IPS-18a (cell line): ENCODE data around the gene PKD1.
"Not testable (repeated sequence)": the region's sequence is repeated elsewhere in the genome, so short reads cannot be mapped to it uniquely, and the experiment has no call there.

Experiments
- H3K27ac ChIP-seq: one replicate; pipeline ENCODE4 v1.5.1; 2013; ENCODE audit warnings: low read length
- H3K27me3 ChIP-seq: one replicate; pipeline ENCODE4 v1.6.1; 2013; ENCODE audit warnings: mild to moderate bottlenecking, low read length; ENCODE audit not compliant: control insufficient read depth, insufficient read depth
- H3K36me3 ChIP-seq: one replicate; pipeline ENCODE4 v1.6.1; 2013; ENCODE audit warnings: low read depth, low read length; ENCODE audit not compliant: control insufficient read depth
- H3K4me1 ChIP-seq: one replicate; pipeline ENCODE4 v1.6.1; 2013; ENCODE audit warnings: low read depth, low read length; ENCODE audit not compliant: control insufficient read depth
- H3K4me3 ChIP-seq: one replicate; pipeline ENCODE4 v1.5.1; 2013; ENCODE audit warnings: low read length
- H3K9ac ChIP-seq: one replicate; pipeline ENCODE4 v1.6.1; 2013; ENCODE audit warnings: mild to moderate bottlenecking, low read length, moderate library complexity
- H3K9me3 ChIP-seq: one replicate; pipeline ENCODE4 v1.6.1; 2013; ENCODE audit warnings: low read depth, low read length; ENCODE audit not compliant: control insufficient read depth

Gene PKD1

GRCh38 chr16:2116428-2116827 is 19.3 kb downstream of the PKD1 start:
- H3K36me3 ChIP-seq, H3K9ac ChIP-seq, H3K4me1 ChIP-seq, H3K27ac ChIP-seq, H3K9me3 ChIP-seq, H3K4me3 ChIP-seq, H3K27me3 ChIP-seq: not testable (repeated sequence)

GRCh38 chr16:2115591-2115973 is 20.1 kb downstream of the PKD1 start:
- H3K4me1 ChIP-seq = no peaks in the 10 kb centered on the region
- H3K27ac ChIP-seq = no peak overlapping the region
- no peak overlapping the region for H3K4me3 ChIP-seq
- no peaks in the 10 kb centered on the region for H3K9me3 ChIP-seq
- no peaks in the 10 kb centered on the region for H3K27me3 ChIP-seq
- H3K9ac ChIP-seq = no peak overlapping the region
- H3K36me3 ChIP-seq = no peaks in the 10 kb centered on the region

GRCh38 chr16:2114885-2115590 is 20.7 kb downstream of the PKD1 start:
- not testable (repeated sequence) for H3K36me3 ChIP-seq, H3K4me3 ChIP-seq, H3K9ac ChIP-seq, H3K27me3 ChIP-seq, H3K27ac ChIP-seq, H3K4me1 ChIP-seq, H3K9me3 ChIP-seq

GRCh38 chr16:2114225-2114624 is 21.5 kb downstream of the PKD1 start:
- H3K4me3 ChIP-seq, H3K27ac ChIP-seq, H3K9ac ChIP-seq, H3K9me3 ChIP-seq, H3K27me3 ChIP-seq, H3K36me3 ChIP-seq, H3K4me1 ChIP-seq: not testable (repeated sequence)

GRCh38 chr16:2112539-2113106 is 23.1 kb downstream of the PKD1 start:
- not testable (repeated sequence) for H3K27ac ChIP-seq, H3K36me3 ChIP-seq, H3K9me3 ChIP-seq, H3K9ac ChIP-seq, H3K4me1 ChIP-seq, H3K27me3 ChIP-seq, H3K4me3 ChIP-seq

GRCh38 chr16:2111412-2112335 is 24.0 kb downstream of the PKD1 start:
- H3K27me3 ChIP-seq, H3K36me3 ChIP-seq, H3K27ac ChIP-seq, H3K4me1 ChIP-seq, H3K9me3 ChIP-seq, H3K9ac ChIP-seq, H3K4me3 ChIP-seq: not testable (repeated sequence)

GRCh38 chr16:2111009-2111353 is 24.7 kb downstream of the PKD1 start:
- not testable (repeated sequence) for H3K27me3 ChIP-seq, H3K9me3 ChIP-seq, H3K36me3 ChIP-seq

GRCh38 chr16:2110332-2111008 is 25.2 kb downstream of the PKD1 start:
- H3K27ac ChIP-seq, H3K36me3 ChIP-seq, H3K9me3 ChIP-seq: not testable (repeated sequence)

More at GRCh38 chr16:2111009-2111353, 24.7 kb downstream of the PKD1 start:
- not testable (repeated sequence) for H3K9ac ChIP-seq, H3K4me3 ChIP-seq, H3K4me1 ChIP-seq, H3K27ac ChIP-seq

GRCh38 chr16:2109872-2110271 is 25.8 kb downstream of the PKD1 start:
- not testable (repeated sequence) for H3K36me3 ChIP-seq, H3K9ac ChIP-seq, H3K27me3 ChIP-seq, H3K4me3 ChIP-seq, H3K4me1 ChIP-seq, H3K9me3 ChIP-seq, H3K27ac ChIP-seq

More at GRCh38 chr16:2110332-2111008, 25.2 kb downstream of the PKD1 start:
- not testable (repeated sequence) for H3K4me3 ChIP-seq, H3K4me1 ChIP-seq, H3K27me3 ChIP-seq, H3K9ac ChIP-seq

- H3K9me3 ChIP-seq, H3K27me3 ChIP-seq, H3K27ac ChIP-seq, H3K9ac ChIP-seq, H3K4me1 ChIP-seq, H3K36me3 ChIP-seq, H3K4me3 ChIP-seq: not testable (repeated sequence)
These were observed 26.5 kb downstream of the PKD1 start for GRCh38 chr16:2109271-2109580.

- not testable (repeated sequence) for H3K27me3 ChIP-seq, H3K9me3 ChIP-seq, H3K36me3 ChIP-seq, H3K9ac ChIP-seq, H3K27ac ChIP-seq, H3K4me3 ChIP-seq, H3K4me1 ChIP-seq
These were observed 27.0 kb downstream of the PKD1 start for GRCh38 chr16:2108446-2109270.
